Measurements from ENCODE around the gene NEGR1.
"Not testable (repeated sequence)": the region's sequence is repeated elsewhere in the genome, so short reads cannot be mapped to it uniquely, and the experiment has no call there.

The NEGR1 gene

DNA sequence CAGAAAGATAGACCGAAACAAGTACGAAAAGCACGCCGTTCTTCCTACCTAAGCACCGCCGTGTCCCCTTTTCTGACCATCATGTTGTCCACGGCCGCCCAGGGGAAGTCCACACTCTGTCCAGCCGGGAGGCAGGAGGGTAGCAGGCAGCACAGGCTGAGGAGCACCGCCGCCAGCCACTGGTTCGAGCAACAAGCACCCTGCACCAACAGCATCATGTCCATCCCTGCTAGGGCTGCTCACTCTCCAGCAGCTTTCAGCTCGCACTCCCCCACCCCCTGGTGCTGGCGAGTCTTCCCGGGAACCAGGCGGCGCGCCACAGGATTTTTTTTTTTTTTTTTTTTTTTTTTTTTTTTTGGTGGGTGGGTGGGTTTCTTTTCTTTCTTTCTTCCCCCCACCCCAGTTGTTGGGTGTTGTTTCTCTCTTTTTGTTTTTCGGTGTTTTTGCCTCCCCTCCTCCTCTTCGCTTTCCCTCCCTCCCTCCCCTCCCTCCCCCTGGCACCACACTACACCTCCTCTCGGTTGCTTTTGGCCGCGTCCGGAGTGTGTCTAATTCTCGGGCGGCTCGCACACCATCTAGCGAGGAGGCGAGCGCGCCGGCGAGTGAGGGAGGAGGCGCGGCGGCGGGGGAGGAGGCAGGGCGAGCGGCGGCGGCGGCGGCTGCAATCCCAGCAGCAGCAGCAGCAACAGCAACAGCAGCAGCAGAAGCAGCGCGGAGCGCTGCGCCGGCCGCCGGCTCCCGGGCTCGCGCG, at the start of gene NEGR1:
TSS of gene NEGR1 (minus strand) at position 269 of the 751 bp plus-strand sequence.
- in situ Hi-C loops (cut with HindIII; ENCODE audit: low sequenced_read_pairs): no loop called here

- in situ Hi-C loops (cut with HindIII; ENCODE audit: low sequenced_read_pairs): no loop called here
These were observed 44.2 kb upstream of the NEGR1 start for GRCh38 chr1:72326494-72326893.

- in situ Hi-C loops (cut with HindIII; ENCODE audit: low sequenced_read_pairs): no loop called here
These were observed 42.1 kb upstream of the NEGR1 start for GRCh38 chr1:72324451-72324850.

DNA sequence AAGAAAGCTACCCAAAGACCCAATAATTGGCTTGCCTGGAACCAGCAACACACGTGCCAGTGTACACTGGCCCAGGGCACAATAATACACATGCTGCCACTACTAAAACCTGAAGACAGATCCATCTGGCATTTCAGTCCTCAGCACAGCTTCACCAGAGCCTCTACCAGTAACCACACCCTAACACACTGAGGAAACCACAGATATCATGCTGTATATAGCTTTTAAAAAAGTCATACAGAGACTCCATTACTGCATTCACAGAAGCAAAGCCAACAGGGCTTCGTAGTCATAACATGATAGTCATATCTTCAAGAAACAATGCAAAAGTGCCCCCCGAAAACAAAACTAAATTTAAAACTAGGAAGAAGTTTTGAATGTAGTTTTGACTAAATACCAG, 40.6 kb upstream of the NEGR1 start:
- in situ Hi-C loops (cut with HindIII; ENCODE audit: low sequenced_read_pairs): no loop called here

- in situ Hi-C loops (cut with HindIII; ENCODE audit: low sequenced_read_pairs): no loop called here
These were observed 14.2 kb upstream of the NEGR1 start for GRCh38 chr1:72296501-72296900.

GRCh38 chr1:72288886-72289285, 6.5 kb upstream of the NEGR1 start:
- in situ Hi-C loops (cut with HindIII; ENCODE audit: low sequenced_read_pairs): no loop called here

DNA sequence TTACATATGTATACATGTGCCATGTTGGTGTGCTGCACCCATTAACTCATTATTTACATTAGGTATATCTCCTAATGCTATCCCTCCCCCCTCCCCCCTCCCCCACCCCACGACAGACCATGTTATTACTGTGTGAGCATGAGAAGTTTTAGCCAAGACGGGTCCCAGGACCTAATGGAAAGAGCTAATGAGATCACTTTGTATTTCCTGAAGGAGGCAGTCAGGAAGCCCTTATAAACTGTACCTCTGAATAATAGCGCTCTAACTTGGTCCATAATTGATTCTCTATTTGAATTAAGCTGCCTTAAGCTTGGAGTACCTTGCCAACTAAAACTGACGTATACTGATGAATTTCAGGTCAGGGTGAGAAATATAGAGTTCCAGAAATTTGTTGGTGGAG, 4.1 kb upstream of the NEGR1 start:
- in situ Hi-C loops (cut with HindIII; ENCODE audit: low sequenced_read_pairs): no loop called here

- in situ Hi-C loops (cut with HindIII; ENCODE audit: low sequenced_read_pairs): no loop called here
These were observed 2.7 kb upstream of the NEGR1 start for GRCh38 chr1:72285074-72285425.

DNA sequence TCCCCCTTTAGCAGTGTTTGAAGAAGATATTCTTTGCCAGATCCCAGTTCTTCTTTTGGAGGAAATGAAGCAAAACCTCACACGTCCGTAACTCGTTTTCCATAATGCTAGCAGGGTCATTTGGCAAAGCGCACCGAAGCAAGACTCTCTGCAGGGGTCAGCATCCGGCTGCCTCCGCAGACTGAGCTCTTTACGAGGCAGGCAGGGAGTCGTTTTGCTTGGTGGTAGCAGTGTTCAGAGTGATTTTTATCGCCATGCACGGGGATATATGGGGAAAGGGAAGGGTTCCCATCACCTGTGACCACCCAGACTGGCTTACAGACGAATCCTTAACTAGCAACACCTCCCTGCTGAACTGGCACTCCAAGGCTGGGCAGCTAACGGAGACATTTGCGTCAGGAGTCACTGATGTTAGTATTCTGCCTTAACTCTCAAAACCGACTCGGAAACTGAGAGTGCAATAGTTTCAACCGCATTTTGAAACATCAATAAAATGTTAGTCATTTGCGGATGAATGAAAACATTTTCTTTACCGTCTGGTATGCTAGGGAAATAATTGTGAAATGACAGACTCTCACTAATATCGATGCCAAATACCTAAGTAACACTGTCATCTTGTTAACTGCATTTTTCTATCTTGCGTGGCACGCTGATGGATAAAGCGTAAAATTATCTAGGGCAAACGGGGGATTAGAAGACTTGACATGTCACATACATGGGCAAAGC, 2.2 kb upstream of the NEGR1 start:
- in situ Hi-C loops (cut with HindIII; ENCODE audit: low sequenced_read_pairs): no loop called here

DNA sequence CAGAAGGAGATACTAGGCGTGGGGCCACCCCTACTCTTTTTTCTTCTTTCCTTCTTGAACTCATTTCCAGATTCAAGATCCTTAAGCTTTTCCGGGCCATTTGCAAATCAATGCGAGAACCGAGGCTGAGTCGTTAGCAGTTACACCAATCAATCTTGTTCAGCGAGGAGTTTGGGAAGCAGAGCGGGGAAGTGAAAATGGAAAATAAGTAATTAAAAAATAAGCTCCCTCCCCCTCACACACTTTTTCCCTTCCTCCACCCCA, 1.7 kb upstream of the NEGR1 start:
- in situ Hi-C loops (cut with HindIII; ENCODE audit: low sequenced_read_pairs): no loop called here

DNA sequence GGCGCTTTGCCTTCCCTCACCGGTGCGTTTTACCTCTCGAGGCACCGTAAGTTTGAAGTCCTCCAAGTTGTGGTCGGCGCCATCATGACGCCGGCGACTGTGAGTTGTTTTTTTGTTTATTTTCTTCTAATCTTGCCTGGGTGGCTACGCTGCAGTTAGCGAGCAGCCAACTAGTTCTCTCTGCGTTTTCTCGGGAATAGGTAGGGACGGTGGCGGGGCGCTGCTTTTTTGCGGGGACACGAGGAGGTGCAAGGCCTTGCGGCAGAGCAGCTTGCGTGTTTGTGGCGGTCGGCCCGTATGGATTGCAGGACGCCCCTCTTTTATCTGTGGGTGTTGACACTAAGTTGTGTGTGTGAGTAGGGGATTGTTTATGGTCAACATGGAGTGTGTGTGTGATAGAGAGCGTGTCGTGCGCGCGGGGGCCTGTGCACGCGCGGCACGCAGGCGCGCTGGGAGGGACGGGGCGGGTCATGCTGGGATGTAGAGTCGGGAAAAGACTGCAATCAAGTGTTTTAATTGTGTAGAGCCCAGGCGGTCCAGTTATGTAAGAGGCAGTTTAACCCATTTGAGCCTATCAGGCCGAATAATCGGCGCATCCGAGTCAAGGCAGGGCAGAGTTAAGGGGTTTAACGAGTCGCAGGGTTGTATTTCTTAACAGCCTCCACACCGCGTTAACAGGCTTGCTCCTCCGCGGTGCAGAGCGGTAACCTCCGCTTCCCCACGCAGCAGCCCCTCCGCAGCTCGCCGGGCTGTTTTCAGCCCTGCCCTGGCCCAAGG, 1.2 kb upstream of the NEGR1 start:
- in situ Hi-C loops (cut with HindIII; ENCODE audit: low sequenced_read_pairs): no loop called here

GRCh38 chr1:72283022-72283306, 625 bp upstream of the NEGR1 start:
- in situ Hi-C loops (cut with HindIII; ENCODE audit: low sequenced_read_pairs): no loop called here

GRCh38 chr1:72281637-72282270, 585 bp downstream of the NEGR1 start:
- in situ Hi-C loops (cut with HindIII; ENCODE audit: low sequenced_read_pairs): no loop called here

- in situ Hi-C loops (cut with HindIII; ENCODE audit: low sequenced_read_pairs): no loop called here
These were observed 1.2 kb downstream of the NEGR1 start for GRCh38 chr1:72281144-72281543.

DNA sequence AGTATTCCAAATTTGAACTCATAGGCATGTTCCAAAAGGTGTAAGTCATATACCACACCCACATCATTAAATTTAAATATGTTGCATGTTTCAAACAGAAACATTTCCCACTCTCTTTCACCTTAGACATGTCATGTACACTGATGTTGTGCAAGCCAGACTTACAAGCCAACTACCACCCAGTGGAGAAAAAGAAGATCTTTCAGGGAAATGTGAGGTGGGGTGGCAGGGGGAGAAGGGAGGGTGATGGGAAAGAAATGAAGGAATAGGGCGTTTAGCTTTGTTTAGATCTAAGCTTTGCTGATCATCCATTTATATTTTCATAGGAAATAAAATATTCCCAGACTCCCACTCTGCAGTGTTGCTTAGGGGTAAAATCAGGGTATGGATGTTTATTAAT, 1.6 kb downstream of the NEGR1 start:
- in situ Hi-C loops (cut with HindIII; ENCODE audit: low sequenced_read_pairs): no loop called here

GRCh38 chr1:72280131-72280530, 2.2 kb downstream of the NEGR1 start:
- in situ Hi-C loops (cut with HindIII; ENCODE audit: low sequenced_read_pairs): no loop called here

DNA sequence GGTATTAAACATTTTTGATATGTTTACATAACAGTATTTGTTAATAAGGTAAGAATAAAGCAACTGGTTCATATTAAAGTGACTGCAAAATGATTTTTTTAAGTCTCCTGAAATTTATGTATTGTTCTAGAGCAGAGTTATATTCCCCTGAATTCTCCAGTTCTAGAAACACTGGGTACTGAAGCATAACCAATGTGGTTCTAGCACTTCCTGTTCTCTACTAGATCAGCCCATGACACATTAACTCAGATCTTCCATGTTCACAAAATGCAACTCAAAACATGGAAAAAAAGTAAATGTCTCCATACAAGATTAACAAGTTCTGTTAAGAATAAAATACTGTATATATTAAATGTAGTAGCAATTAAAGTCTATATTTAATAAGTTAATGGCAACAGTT, 3.9 kb downstream of the NEGR1 start:
- in situ Hi-C loops (cut with HindIII; ENCODE audit: low sequenced_read_pairs): no loop called here

GRCh38 chr1:72271555-72272085, 10.7 kb downstream of the NEGR1 start:
- in situ Hi-C loops (cut with HindIII; ENCODE audit: low sequenced_read_pairs): no loop called here

GRCh38 chr1:72262735-72263134, 19.6 kb downstream of the NEGR1 start:
- in situ Hi-C loops (cut with HindIII; ENCODE audit: low sequenced_read_pairs): no loop called here

DNA sequence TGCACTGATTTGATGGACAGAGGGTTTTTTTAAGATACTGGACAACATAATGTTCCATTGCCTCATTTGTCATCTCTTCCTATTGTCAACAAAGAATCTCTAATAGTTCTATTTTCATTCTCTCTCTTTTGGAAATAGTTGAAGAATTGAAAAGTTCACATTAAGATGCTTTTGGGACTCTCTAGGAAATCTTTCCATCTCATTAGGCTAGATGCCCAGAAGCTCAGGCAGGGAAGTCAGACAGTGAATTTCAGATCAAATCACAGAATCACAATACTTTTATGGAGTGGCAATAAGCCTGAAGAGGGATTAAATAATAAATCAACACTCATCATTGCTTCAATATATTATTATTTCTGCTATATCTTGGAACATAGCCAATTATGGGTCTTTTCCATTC, 29.2 kb downstream of the NEGR1 start:
- in situ Hi-C loops (cut with HindIII; ENCODE audit: low sequenced_read_pairs): no loop called here

- in situ Hi-C loops (cut with HindIII; ENCODE audit: low sequenced_read_pairs): no loop called here
These were observed 40.9 kb downstream of the NEGR1 start for GRCh38 chr1:72241397-72241796.

GRCh38 chr1:72235931-72236330, 46.4 kb downstream of the NEGR1 start:
- in situ Hi-C loops (cut with HindIII; ENCODE audit: low sequenced_read_pairs): not testable (repeated sequence)

Data from DLD1 (cell line).